C4-2B (cell line): ENCODE data around the gene ICOS.

Experiments
- H3K27ac ChIP-seq: fragments of 450-650 bp; 2 replicates; pipeline ENCODE4 v1.5.1; 2017
- ZFX ChIP-seq: fragments of 450-650 bp; IDR thresholded peaks from 2 replicates; pipeline ENCODE4 v1.6.1; 2017
- TF ChIP-seq, protein P1 (sequence below): fragments of 450-650 bp; conservative IDR thresholded peaks from 2 replicates; pipeline ENCODE4 v1.5.1; 2017; ENCODE audit warnings: mild to moderate bottlenecking

The ICOS gene

DNA sequence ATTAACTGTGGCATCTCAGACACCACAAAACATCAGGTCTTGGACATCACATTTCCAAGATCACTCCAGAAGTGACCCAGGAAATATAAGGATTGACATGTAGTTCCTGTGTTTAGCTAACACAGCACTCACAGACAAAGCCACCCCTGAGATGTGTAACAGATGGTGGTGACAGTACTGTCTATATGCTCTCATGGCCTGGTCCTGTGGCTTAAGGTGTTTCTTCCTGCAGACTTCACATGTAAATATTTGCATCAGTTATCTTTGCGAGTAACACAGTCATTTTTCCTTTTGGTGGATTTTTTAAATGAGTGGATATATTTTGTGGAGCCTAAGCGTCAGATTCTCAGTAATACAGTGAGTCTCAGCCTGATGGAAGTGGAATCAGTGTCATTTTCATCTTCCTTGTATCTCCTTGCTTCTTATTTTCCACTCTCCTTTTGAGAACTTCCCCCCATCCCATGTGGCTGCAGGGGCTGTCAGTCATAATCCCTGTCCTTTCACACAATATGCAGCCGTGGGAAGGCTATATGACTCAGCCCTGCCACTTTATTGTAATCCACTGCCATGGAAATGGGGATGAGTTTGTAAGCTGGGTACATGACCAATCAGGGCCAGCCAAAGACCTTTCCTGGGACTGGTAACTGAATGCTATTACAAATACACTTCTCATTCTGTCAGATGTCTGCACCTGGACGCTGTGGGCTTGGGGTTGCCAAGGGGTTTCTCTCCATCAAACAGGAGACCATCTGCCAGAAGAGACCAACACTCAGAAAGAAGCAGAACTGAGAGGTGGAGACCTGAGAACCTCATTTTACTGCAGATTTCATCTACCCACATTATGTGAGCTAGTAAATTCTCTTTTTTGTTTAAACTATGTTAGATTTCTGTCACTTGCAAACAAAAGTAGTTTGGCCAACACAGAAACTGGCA lies 74.3 kb downstream of the ICOS start:
- TF ChIP-seq, protein P1, sequence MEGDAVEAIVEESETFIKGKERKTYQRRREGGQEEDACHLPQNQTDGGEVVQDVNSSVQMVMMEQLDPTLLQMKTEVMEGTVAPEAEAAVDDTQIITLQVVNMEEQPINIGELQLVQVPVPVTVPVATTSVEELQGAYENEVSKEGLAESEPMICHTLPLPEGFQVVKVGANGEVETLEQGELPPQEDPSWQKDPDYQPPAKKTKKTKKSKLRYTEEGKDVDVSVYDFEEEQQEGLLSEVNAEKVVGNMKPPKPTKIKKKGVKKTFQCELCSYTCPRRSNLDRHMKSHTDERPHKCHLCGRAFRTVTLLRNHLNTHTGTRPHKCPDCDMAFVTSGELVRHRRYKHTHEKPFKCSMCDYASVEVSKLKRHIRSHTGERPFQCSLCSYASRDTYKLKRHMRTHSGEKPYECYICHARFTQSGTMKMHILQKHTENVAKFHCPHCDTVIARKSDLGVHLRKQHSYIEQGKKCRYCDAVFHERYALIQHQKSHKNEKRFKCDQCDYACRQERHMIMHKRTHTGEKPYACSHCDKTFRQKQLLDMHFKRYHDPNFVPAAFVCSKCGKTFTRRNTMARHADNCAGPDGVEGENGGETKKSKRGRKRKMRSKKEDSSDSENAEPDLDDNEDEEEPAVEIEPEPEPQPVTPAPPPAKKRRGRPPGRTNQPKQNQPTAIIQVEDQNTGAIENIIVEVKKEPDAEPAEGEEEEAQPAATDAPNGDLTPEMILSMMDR, result no peak
- TF ChIP-seq ZFX, result no peak

More for the DNA sequence above, 74.3 kb downstream of the ICOS start:
- H3K27ac ChIP-seq, result peak overlapping the region; percentile 67
